Breast epithelium (tissue), 3 donors: ENCODE results near the gene PYROXD2.

Experiments used
- POLR2A ChIP-seq: fragments of 450-650 bp; IDR thresholded peaks from one replicate; pipeline ENCODE4 v1.6.1; 2016; ENCODE audit warnings: antibody characterized with exemption, mild to moderate bottlenecking, moderate library complexity
- POLR2AphosphoS5 ChIP-seq, 3 donors: sonication (generic); formaldehyde crosslinking; IDR thresholded peaks; one replicate each; pipeline ENCODE4 v1.6.1; 2017; ENCODE audit warnings: antibody characterized with exemption in 3 of 3
- TF ChIP-seq, protein P1 (sequence below), 3 donors: fragments of 450-650 bp; IDR thresholded peaks; one replicate each; pipeline ENCODE4 v1.5.1; 2016 to 2017; ENCODE audit warnings: antibody characterized with exemption in 3 of 3, mild to moderate bottlenecking in 3 of 3, moderate library complexity in 3 of 3

DNA sequence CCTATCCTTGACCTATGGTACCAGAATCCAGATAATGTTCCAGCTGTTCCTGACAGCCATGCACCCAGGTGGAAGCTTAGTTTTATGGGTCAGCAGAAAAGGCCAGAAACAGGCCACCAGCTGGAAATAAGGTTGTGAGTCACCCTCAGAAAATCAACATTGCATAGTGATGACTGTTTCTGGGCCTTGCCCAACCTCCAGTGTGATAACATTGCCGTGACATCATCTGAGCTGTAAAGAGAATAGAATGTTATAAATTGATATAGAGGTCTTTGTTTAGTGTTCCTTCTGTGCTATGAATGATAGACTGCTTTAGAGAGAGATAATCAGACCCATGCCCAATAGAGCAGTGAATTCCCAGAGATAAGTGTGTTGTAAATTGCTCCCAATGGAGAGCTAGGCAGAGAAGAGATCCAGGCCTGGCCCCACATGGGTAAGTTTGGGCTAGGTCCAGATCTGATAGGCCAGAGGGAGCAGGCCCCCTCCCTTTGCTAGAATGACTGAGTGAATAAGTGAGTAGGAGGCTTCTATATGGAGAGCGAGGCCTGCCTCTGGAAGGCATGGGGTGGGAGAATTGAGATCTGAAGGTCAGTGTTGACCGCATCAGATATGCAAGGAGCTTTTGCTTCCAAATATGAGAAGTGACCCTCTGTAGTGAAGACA is 46.0 kb upstream of the PYROXD2 start:
- TF ChIP-seq, protein P1, sequence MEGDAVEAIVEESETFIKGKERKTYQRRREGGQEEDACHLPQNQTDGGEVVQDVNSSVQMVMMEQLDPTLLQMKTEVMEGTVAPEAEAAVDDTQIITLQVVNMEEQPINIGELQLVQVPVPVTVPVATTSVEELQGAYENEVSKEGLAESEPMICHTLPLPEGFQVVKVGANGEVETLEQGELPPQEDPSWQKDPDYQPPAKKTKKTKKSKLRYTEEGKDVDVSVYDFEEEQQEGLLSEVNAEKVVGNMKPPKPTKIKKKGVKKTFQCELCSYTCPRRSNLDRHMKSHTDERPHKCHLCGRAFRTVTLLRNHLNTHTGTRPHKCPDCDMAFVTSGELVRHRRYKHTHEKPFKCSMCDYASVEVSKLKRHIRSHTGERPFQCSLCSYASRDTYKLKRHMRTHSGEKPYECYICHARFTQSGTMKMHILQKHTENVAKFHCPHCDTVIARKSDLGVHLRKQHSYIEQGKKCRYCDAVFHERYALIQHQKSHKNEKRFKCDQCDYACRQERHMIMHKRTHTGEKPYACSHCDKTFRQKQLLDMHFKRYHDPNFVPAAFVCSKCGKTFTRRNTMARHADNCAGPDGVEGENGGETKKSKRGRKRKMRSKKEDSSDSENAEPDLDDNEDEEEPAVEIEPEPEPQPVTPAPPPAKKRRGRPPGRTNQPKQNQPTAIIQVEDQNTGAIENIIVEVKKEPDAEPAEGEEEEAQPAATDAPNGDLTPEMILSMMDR (IDR thresholded peaks at IDR 0.05) = no peak
- TF ChIP-seq POLR2A (no peak), POLR2AphosphoS5 (IDR thresholded peaks at IDR 0.05) (peak in 1 of 3 donors; percentile 58)
